Osteoblast (primary cell): Measurements from ENCODE around the gene RABGEF1. TPM values are rescaled to one million over a fixed set of nuclear protein-coding genes. Genes with fewer than 3 reads are reported as not detected.

Experiments used
- DNase-seq: peaks from one replicate; pipeline ENCODE4 v3.0.0; 2011; ENCODE audit warnings: low spot score, mixed read lengths; ENCODE audit not compliant: insufficient read length; ENCODE audit errors: missing footprints
- H2AFZ ChIP-seq: 2 replicates; pipeline ENCODE4 v1.6.0; 2011; ENCODE audit warnings: mild to moderate bottlenecking, low read length
- H3K27ac ChIP-seq: 2 replicates; pipeline ENCODE4 v1.5.1; 2011; ENCODE audit warnings: mild to moderate bottlenecking, low read depth, low read length, moderate library complexity
- H3K27me3 ChIP-seq: 2 replicates; pipeline ENCODE4 v1.6.0; 2012; ENCODE audit warnings: mild to moderate bottlenecking, control low read depth, inconsistent platforms, low read length, moderate library complexity; ENCODE audit not compliant: insufficient read depth
- H3K36me3 ChIP-seq: 2 replicates; pipeline ENCODE4 v1.5.1; 2011; ENCODE audit warnings: mild to moderate bottlenecking, low read length, control low read depth, moderate library complexity; ENCODE audit not compliant: insufficient read depth
- H3K4me1 ChIP-seq: 2 replicates; pipeline ENCODE4 v1.5.1; 2011; ENCODE audit warnings: mild to moderate bottlenecking, low read length, control low read depth, moderate library complexity; ENCODE audit not compliant: insufficient read depth
- H3K4me2 ChIP-seq: 2 replicates; pipeline ENCODE4 v1.6.0; 2011; ENCODE audit warnings: mild to moderate bottlenecking, low read length; ENCODE audit not compliant: insufficient read depth
- H3K4me3 ChIP-seq: fragments of 200-600 bp; sonication (generic); 3 replicates; pipeline ENCODE4 v1.5.1; 2012; ENCODE audit warnings: mild to moderate bottlenecking, low read length, inconsistent platforms; ENCODE audit not compliant: insufficient read depth
- H3K79me2 ChIP-seq: 2 replicates; pipeline ENCODE4 v1.6.0; 2012; ENCODE audit warnings: mild to moderate bottlenecking, low read length, control low read depth, inconsistent platforms; ENCODE audit not compliant: insufficient read depth
- H3K9me3 ChIP-seq: 2 replicates; pipeline ENCODE4 v1.5.1; 2011; ENCODE audit warnings: low read depth, low read length, control low read depth
- H4K20me1 ChIP-seq: 2 replicates; pipeline ENCODE4 v1.6.0; 2012; ENCODE audit warnings: mild to moderate bottlenecking, low read length, control low read depth; ENCODE audit not compliant: insufficient read depth
- total RNA-seq: library from RNA; depleted of rRNA; stranded (reverse); fragments of >200 nt; gene quantifications from 2 replicates; pipeline ENCODE4 v1.2.3, GENCODE V29; 2012
- TF ChIP-seq, protein P1 (sequence below): IDR thresholded peaks from 2 replicates; pipeline ENCODE4 v1.5.1; 2011; ENCODE audit warnings: mild to moderate bottlenecking, low read depth, low read length, moderate library complexity; ENCODE audit errors: extremely low read depth

The RABGEF1 gene
- total RNA-seq, 1 donor: 81.8 TPM

DNA sequence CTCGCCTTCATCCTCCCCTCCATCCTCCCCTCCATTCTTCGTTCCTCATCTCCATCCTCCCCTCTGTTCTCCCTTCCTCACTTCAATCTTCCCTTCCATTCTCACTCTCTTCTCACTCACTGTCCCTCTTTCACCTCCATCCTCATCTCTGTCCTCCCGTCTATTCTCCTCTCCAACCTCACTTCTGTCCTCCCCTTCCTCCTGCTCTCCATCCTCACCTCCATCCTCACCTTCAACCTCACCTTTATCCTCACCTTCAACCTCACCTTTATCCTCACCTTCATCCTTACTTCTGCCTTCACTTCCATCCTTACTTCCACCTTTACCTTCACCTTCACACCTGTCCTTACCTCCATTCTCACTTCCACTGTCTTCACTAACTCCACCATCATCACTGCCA is 11.3 kb upstream of the RABGEF1 start:
- Histone ChIP-seq H3K4me1 (no peaks in the 10 kb centered on the region), H3K36me3 (peaks cover 34% of the 10 kb centered on the region), H3K27me3 (no peaks in the 10 kb centered on the region), H3K4me3 (no peak overlapping the region), H3K9me3 (no peaks in the 10 kb centered on the region), H3K79me2 (peaks cover 13% of the 10 kb centered on the region), H2AFZ (no peak overlapping the region), H3K27ac (no peak overlapping the region), H3K4me2 (no peak overlapping the region), H4K20me1 (peaks cover 7% of the 10 kb centered on the region)
- no peak for DNase-seq
- TF ChIP-seq, protein P1, sequence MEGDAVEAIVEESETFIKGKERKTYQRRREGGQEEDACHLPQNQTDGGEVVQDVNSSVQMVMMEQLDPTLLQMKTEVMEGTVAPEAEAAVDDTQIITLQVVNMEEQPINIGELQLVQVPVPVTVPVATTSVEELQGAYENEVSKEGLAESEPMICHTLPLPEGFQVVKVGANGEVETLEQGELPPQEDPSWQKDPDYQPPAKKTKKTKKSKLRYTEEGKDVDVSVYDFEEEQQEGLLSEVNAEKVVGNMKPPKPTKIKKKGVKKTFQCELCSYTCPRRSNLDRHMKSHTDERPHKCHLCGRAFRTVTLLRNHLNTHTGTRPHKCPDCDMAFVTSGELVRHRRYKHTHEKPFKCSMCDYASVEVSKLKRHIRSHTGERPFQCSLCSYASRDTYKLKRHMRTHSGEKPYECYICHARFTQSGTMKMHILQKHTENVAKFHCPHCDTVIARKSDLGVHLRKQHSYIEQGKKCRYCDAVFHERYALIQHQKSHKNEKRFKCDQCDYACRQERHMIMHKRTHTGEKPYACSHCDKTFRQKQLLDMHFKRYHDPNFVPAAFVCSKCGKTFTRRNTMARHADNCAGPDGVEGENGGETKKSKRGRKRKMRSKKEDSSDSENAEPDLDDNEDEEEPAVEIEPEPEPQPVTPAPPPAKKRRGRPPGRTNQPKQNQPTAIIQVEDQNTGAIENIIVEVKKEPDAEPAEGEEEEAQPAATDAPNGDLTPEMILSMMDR: no peak

DNA sequence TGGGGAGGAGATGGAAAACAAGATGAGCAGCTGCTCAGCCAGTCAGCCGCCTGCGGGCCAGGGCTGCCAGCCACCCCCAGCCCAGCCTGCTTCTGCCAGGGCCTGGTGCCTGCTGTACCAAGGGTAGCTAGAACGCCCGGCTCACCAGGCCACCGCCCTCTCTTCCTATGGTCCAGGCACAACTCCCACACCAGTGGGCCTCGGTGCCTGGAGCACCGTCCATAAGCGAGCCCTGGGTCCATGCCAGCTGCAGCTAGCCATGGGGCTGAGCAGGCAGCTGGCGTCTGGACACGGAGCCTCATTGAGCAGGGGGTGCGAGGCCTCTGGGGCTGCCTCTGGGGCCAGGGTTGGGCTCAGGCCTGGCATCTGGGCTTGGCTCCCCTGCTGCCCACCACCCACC is 8.5 kb upstream of the RABGEF1 start:
- Histone ChIP-seq H4K20me1 (no peaks in the 10 kb centered on the region), H3K4me1 (no peaks in the 10 kb centered on the region), H3K79me2 (peaks cover 12% of the 10 kb centered on the region), H3K36me3 (peaks cover 30% of the 10 kb centered on the region), H3K27me3 (no peaks in the 10 kb centered on the region), H3K4me3 (no peak overlapping the region), H3K4me2 (no peak overlapping the region), H2AFZ (no peak overlapping the region), H3K27ac (no peak overlapping the region), H3K9me3 (no peaks in the 10 kb centered on the region)
- TF ChIP-seq, protein P1: no peak
- DNase-seq: no peak

DNA sequence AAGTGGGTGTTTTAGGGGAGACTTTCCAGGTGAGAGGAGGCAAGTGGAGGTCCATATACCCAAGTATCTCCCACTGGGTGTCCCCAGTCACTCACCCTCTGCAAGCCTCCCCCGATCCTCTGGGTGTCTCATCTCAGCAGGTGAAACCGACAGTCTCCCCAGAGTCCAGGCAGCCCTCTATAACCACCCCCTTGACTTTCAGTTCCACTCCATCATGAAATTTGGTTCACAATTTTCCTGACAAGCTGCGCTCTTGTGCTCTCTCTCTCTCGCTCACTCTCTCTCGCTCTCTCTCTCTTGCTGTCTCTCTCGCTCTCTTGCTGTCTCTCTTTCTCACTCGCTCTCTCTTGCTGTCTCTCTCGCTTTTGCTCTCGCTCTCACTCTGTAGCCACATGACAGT is 8.1 kb upstream of the RABGEF1 start:
- Histone ChIP-seq H2AFZ (no peak overlapping the region), H3K27ac (no peak overlapping the region), H4K20me1 (no peaks in the 10 kb centered on the region), H3K9me3 (no peaks in the 10 kb centered on the region), H3K79me2 (peaks cover 12% of the 10 kb centered on the region), H3K36me3 (peaks cover 27% of the 10 kb centered on the region), H3K4me1 (no peaks in the 10 kb centered on the region), H3K4me2 (no peak overlapping the region), H3K4me3 (no peak overlapping the region), H3K27me3 (no peaks in the 10 kb centered on the region)
- DNase-seq: no peak
- TF ChIP-seq, protein P1: no peak

DNA sequence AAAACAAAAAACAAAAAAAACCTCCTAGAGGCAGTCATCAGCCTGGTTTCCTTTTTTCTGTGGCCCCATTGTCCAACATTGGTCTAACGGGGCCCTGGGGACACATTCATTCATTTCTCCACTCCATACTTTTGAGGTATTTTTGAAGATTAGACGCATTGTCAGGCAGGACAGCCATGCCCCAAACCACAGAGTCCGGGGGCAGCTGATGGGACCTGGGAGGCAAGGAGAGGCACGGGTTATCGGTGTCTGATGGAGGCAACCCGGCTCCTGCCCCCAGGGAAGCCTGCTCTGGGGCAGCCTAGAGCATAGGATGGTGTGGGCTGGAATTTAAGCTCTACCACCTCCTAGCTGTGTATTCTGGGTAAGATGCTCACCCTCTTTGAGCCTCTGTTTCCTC is 6.5 kb upstream of the RABGEF1 start:
- H3K9me3 ChIP-seq: no peaks in the 10 kb centered on the region
- H3K4me3 ChIP-seq: no peak overlapping the region
- DNase-seq: no peak
- TF ChIP-seq, protein P1: no peak
- peaks cover 19% of the 10 kb centered on the region for H3K36me3 ChIP-seq
- no peaks in the 10 kb centered on the region for H3K4me1 ChIP-seq
- H4K20me1 ChIP-seq: no peaks in the 10 kb centered on the region
- no peak overlapping the region for H3K27ac ChIP-seq
- no peaks in the 10 kb centered on the region for H3K27me3 ChIP-seq
- no peak overlapping the region for H2AFZ ChIP-seq
- H3K4me2 ChIP-seq: no peak overlapping the region
- H3K79me2 ChIP-seq: peaks cover 13% of the 10 kb centered on the region
